DOHH2 (cell line): ENCODE data around the gene MACROH2A2.

Source experiments
- H3F3A ChIP-seq: fragments of 200-600 bp; sonication (generic), shearing (Covaris generic); 2 replicates; pipeline ENCODE4 v1.6.0; 2016; ENCODE audit warnings: antibody characterized with exemption, mild to moderate bottlenecking; ENCODE audit not compliant: control insufficient read depth, insufficient read depth
- H3K27ac ChIP-seq: fragments of 200-600 bp; sonication (generic); 2 replicates; pipeline ENCODE4 v1.5.1; 2014; ENCODE audit warnings: low read depth, mild to moderate bottlenecking, low read length, moderate library complexity
- H3K27me3 ChIP-seq: fragments of 200-600 bp; sonication (generic); 2 replicates; pipeline ENCODE4 v1.6.1; 2014; ENCODE audit warnings: mild to moderate bottlenecking, low read length, mixed read lengths; ENCODE audit not compliant: control insufficient read depth
- H3K36me3 ChIP-seq: fragments of 200-600 bp; sonication (generic); 2 replicates; pipeline ENCODE4 v1.6.1; 2014; ENCODE audit warnings: mild to moderate bottlenecking, low read length, moderate library complexity, mixed read lengths; ENCODE audit not compliant: control insufficient read depth
- H3K4me1 ChIP-seq: fragments of 200-600 bp; sonication (generic); 2 replicates; pipeline ENCODE4 v1.6.1; 2014; ENCODE audit warnings: mild to moderate bottlenecking, low read length, mixed read lengths; ENCODE audit not compliant: control insufficient read depth
- H3K4me2 ChIP-seq: fragments of 200-600 bp; sonication (generic); 2 replicates; pipeline ENCODE4 v1.6.0; 2014; ENCODE audit warnings: mild to moderate bottlenecking, low read length, moderate library complexity
- H3K4me3 ChIP-seq: fragments of 200-600 bp; sonication (generic); 2 replicates; pipeline ENCODE4 v1.5.1; 2014; ENCODE audit warnings: mild to moderate bottlenecking, low read length, mixed read lengths
- H3K79me2 ChIP-seq: fragments of 200-600 bp; sonication (generic); 2 replicates; pipeline ENCODE4 v1.6.1; 2014; ENCODE audit warnings: mild to moderate bottlenecking, low read length, mixed read lengths; ENCODE audit not compliant: control insufficient read depth
- H3K9me2 ChIP-seq: fragments of 200-600 bp; sonication (generic); replicated peaks from 2 replicates; pipeline ENCODE4 v1.6.1; 2014; ENCODE audit warnings: mild to moderate bottlenecking, low read length, mixed read lengths; ENCODE audit not compliant: control insufficient read depth
- H3K9me3 ChIP-seq: fragments of 200-600 bp; sonication (generic); 2 replicates; pipeline ENCODE4 v1.6.1; 2014; ENCODE audit warnings: antibody characterized with exemption, low read length, mixed read lengths; ENCODE audit not compliant: control insufficient read depth, insufficient read depth
- H4K20me1 ChIP-seq: fragments of 200-600 bp; sonication (generic); 2 replicates; pipeline ENCODE4 v1.6.0; 2014; ENCODE audit warnings: low read depth, mild to moderate bottlenecking, antibody characterized with exemption, low read length, moderate library complexity; ENCODE audit not compliant: control insufficient read depth, insufficient read depth
- CTCF ChIP-seq: fragments of 200-600 bp; sonication (generic); IDR thresholded peaks from one replicate; pipeline ENCODE4 v1.5.1; 2014; ENCODE audit warnings: antibody characterized with exemption, mild to moderate bottlenecking, low read depth, low read length; ENCODE audit not compliant: poor library complexity, severe bottlenecking
- EZH2phosphoT487 ChIP-seq: fragments of 200-600 bp; sonication (generic); IDR thresholded peaks from 2 replicates; pipeline ENCODE4 v1.6.1; 2017; ENCODE audit warnings: borderline replicate concordance, mild to moderate bottlenecking, antibody characterized with exemption, low read length, moderate library complexity, mixed read lengths

Gene MACROH2A2

GRCh38 chr10:70112071-70112470 is 59.4 kb downstream of the MACROH2A2 start:
- H3K9me3 ChIP-seq = no peaks in the 10 kb centered on the region
- peaks cover 6% of the 10 kb centered on the region; the same call in 1 of the 2 replicates for H3K36me3 ChIP-seq
- H3K4me3 ChIP-seq = no peak overlapping the region
- no peaks in the 10 kb centered on the region for H4K20me1 ChIP-seq
- no peaks in the 10 kb centered on the region; the same call in 1 of the 2 replicates for H3F3A ChIP-seq
- no peaks in the 10 kb centered on the region for H3K9me2 ChIP-seq
- peaks cover 17% of the 10 kb centered on the region for H3K4me1 ChIP-seq
- no peak overlapping the region for H3K4me2 ChIP-seq
- TF ChIP-seq CTCF (no peak), EZH2phosphoT487 (no peak)
- H3K79me2 ChIP-seq = no peaks in the 10 kb centered on the region
- H3K27ac ChIP-seq = no peak overlapping the region
- no peaks in the 10 kb centered on the region for H3K27me3 ChIP-seq

GRCh38 chr10:70114902-70115301 is 62.3 kb downstream of the MACROH2A2 start:
- no peaks in the 10 kb centered on the region for H3K9me3 ChIP-seq
- H3F3A ChIP-seq = no peaks in the 10 kb centered on the region; the same call in 1 of the 2 replicates
- no peaks in the 10 kb centered on the region for H4K20me1 ChIP-seq
- no peaks in the 10 kb centered on the region for H3K79me2 ChIP-seq
- H3K27ac ChIP-seq = no peak overlapping the region
- H3K27me3 ChIP-seq = no peaks in the 10 kb centered on the region
- no peak overlapping the region for H3K4me3 ChIP-seq
- no peaks in the 10 kb centered on the region for H3K9me2 ChIP-seq
- peaks cover 6% of the 10 kb centered on the region; the same call in 1 of the 2 replicates for H3K36me3 ChIP-seq
- peaks cover 3% of the 10 kb centered on the region; the same call in 1 of the 2 replicates for H3K4me1 ChIP-seq
- H3K4me2 ChIP-seq = no peak overlapping the region
- TF ChIP-seq EZH2phosphoT487 (no peak), CTCF (no peak)

GRCh38 chr10:70115948-70116682 is 63.5 kb downstream of the MACROH2A2 start:
- Histone ChIP-seq H3K36me3 (peaks cover 6% of the 10 kb centered on the region; the same call in 1 of the 2 replicates), H3K9me3 (no peaks in the 10 kb centered on the region), H3K4me2 (no peak overlapping the region), H3F3A (no peaks in the 10 kb centered on the region; the same call in 1 of the 2 replicates), H3K27ac (no peak overlapping the region), H3K79me2 (no peaks in the 10 kb centered on the region), H3K27me3 (no peaks in the 10 kb centered on the region), H3K9me2 (no peaks in the 10 kb centered on the region), H3K4me1 (peaks cover 3% of the 10 kb centered on the region; the same call in 1 of the 2 replicates), H3K4me3 (no peak overlapping the region), H4K20me1 (no peaks in the 10 kb centered on the region)
- TF ChIP-seq EZH2phosphoT487 (no peak), CTCF (peak; percentile 99)
